Psoas muscle (tissue), 8 donors: ENCODE measurements around the gene LUZP4. TPM values are rescaled to one million over a fixed set of nuclear protein-coding genes. Genes with fewer than 3 reads are reported as not detected.

Source experiments
- ATAC-seq, 4 donors: fragments of 200-7000 bp; cut with Tn5 transposase; one replicate each; pipeline ENCODE4 v1.9.1; 2020; ENCODE audit warnings: moderate library complexity in 3 of 4, mild to moderate bottlenecking in 2 of 4
- DNase-seq, 2 donors: peaks; one replicate each; pipeline ENCODE4 v3.0.0-alpha.2; 2020
- H3K27ac ChIP-seq: fragments of 200-600 bp; one replicate; pipeline ENCODE4 v1.8.0; 2022
- H3K27me3 ChIP-seq, 3 donors: fragments of 200-600 bp in 1 of 3; one replicate each; pipeline versions ENCODE4 v1.6.1 to v1.8.0; 2013 to 2022; ENCODE audit warnings: low read length in 2 of 3, mild to moderate bottlenecking in 2 of 3, moderate library complexity in 1 of 3; ENCODE audit not compliant: insufficient read depth in 3 of 3
- H3K36me3 ChIP-seq, 2 donors: fragments of 200-600 bp in 1 of 2; one replicate each; pipeline versions ENCODE4 v1.6.1 to v1.8.0; 2013 to 2022; ENCODE audit warnings: low read depth in 1 of 2, mild to moderate bottlenecking in 1 of 2, moderate library complexity in 1 of 2; ENCODE audit not compliant: insufficient read depth in 1 of 2
- H3K4me1 ChIP-seq: fragments of 200-600 bp; one replicate; pipeline ENCODE4 v1.8.0; 2022
- H3K4me3 ChIP-seq: fragments of 200-600 bp; one replicate; pipeline ENCODE4 v1.8.0; 2022; ENCODE audit warnings: mild to moderate bottlenecking
- H3K9me3 ChIP-seq: fragments of 200-600 bp; one replicate; pipeline ENCODE4 v1.8.0; 2022
- WGBS, 3 donors: extraction: QIAGEN DNeasy Blood & Tissue Kit; methylation state at CpG; one replicate each; pipeline versions ENCODE4 v1.1.6 to v1.1.7; 2013; 5-methylcytosine and 5-hydroxymethylcytosine counted together
- intact Hi-C, 2 donors: fragments of 100-400 bp; cut with DNase I; formaldehyde crosslinking; loops; one replicate each; pipeline versions ENCODE4 v1.11.0 to v1.14.2; 2022
- polyA plus RNA-seq, 3 donors: library from polyadenylated mRNA; stranded (reverse); fragments of 200-250 nt; gene quantifications; one replicate each; pipeline ENCODE4 v1.2.3, GENCODE V29; 2013
- total RNA-seq, 4 donors: library from RNA; stranded (reverse); fragmentation: NEBNext Ultra II Directional in 2 of 4; extraction: Animal tissue kit (Norgen Biotek cat#: 25700) in 2 of 4; gene quantifications; one replicate each; pipeline versions ENCODE4 v1.2.1 to v1.2.4, GENCODE V29; 2021 to 2023
- TF ChIP-seq, protein P1 (sequence below): fragments of 200-600 bp; IDR thresholded peaks from one replicate; pipeline ENCODE4 v1.8.0; 2022; ENCODE audit warnings: antibody characterized with exemption
- donor health status: healthy with polysubstance abuse.
- donor health status: DM: no; HTN: no; CAD: no; lungs with moderate emphysema.
- donor health status: Bipolar disorder and iron deficiency.
- donor health status: healthy.
- donor health status: DM: yes; HTN: yes; CAD: no.
- donor health status: DM: no; HTN: no; CAD: no.
- donor health status: DM: no; HTN: no; CAD: no.
- donor health status: DM: yes; HTN: yes; CAD: no.

The LUZP4 gene
- total and polyA plus RNA-seq, 7 donors: not detected

DNA sequence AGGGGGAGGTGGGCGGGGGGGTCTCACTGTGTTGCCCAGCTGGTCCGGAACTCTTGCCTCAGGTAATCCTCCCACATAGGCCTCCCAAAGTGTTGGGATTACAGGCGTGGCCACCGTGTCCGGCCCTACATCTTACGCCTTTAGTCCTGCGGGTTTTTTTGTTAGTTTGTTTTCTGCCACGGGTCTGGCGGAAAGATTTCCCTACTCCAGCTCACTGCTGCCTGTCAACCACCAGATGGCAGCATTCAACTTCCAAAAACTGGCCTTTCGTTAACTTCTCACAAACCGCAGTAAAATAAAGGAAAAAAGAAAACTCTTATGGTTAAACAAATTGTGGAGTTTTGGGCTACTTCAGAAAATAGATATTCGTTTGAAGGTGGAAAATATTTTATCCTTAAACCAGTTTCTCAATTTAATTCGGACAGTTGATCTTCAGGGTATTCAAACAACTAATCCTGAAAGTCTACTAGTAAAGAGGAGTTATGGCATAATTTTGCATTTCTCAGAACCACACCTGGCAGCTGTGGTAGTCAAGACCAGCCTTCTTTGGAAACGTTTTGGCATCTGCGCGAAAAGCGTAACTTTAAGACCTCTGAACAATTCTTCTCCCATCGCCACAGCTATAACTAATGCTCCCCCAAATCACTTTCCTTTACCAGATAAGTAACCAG lies 41.1 kb downstream of the LUZP4 start:
- Histone ChIP-seq H3K9me3 (no peaks in the 10 kb centered on the region), H3K4me1 (no peaks in the 10 kb centered on the region), H3K27me3 (peaks cover 0 to 13% (median 0%) of the 10 kb centered on the region in 3 donors), H3K36me3 (no peaks in the 10 kb centered on the region), H3K4me3 (no peak overlapping the region), H3K27ac (no peak overlapping the region)
- WGBS, 3 donors: 11 to 17% (median 14%) methylated on average over 17 to 18 of the region's 18 CpGs
- intact Hi-C loops: loop anchor here (2.0 to 5.0 kb wide), 5 partner anchors 232 to 362 kb away; partner anchors contain the start of gene PLS3 (in 1 of the 2)
- ATAC-seq (peak in 2 of 4 donors; percentile 56 to 76), DNase-seq (peak in 1 of 2 donors; percentile 22)
- TF ChIP-seq, protein P1, sequence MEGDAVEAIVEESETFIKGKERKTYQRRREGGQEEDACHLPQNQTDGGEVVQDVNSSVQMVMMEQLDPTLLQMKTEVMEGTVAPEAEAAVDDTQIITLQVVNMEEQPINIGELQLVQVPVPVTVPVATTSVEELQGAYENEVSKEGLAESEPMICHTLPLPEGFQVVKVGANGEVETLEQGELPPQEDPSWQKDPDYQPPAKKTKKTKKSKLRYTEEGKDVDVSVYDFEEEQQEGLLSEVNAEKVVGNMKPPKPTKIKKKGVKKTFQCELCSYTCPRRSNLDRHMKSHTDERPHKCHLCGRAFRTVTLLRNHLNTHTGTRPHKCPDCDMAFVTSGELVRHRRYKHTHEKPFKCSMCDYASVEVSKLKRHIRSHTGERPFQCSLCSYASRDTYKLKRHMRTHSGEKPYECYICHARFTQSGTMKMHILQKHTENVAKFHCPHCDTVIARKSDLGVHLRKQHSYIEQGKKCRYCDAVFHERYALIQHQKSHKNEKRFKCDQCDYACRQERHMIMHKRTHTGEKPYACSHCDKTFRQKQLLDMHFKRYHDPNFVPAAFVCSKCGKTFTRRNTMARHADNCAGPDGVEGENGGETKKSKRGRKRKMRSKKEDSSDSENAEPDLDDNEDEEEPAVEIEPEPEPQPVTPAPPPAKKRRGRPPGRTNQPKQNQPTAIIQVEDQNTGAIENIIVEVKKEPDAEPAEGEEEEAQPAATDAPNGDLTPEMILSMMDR: peak; percentile 88

DNA sequence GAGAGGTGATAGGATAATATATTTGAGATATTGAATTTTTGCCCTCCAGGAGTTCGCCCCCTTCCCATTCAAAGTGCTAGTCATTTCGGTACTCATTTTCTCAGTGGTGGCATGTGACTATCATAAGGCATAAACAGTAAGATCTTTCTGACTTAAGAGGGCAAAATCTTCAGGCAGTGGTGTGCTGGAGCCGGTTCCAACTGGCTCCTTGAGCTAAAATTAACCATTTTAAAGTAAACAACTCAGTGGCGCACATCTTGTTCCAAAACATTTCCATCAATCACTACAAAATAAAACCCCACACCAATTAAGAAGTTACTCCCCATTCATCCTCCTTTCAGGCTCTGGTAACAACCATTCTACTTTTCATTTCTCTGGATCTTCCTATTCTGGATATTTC lies 43.3 kb downstream of the LUZP4 start:
- Histone ChIP-seq H3K9me3 (no peaks in the 10 kb centered on the region), H3K4me1 (no peaks in the 10 kb centered on the region), H3K36me3 (no peaks in the 10 kb centered on the region), H3K27ac (no peak overlapping the region), H3K4me3 (no peak overlapping the region), H3K27me3 (peaks cover 0 to 10% (median 0%) of the 10 kb centered on the region in 3 donors)
- DNase-seq (no peak), ATAC-seq (no peak)
- intact Hi-C loops: loop anchor here (5.0 kb wide), 4 partner anchors 229 to 359 kb away; partner anchors contain the start of gene PLS3 (in 1 of the 2)
- TF ChIP-seq, protein P1: no peak
- WGBS, 3 donors: 45 to 76% (median 71%) methylated on average over 4 of the region's 4 CpGs

DNA sequence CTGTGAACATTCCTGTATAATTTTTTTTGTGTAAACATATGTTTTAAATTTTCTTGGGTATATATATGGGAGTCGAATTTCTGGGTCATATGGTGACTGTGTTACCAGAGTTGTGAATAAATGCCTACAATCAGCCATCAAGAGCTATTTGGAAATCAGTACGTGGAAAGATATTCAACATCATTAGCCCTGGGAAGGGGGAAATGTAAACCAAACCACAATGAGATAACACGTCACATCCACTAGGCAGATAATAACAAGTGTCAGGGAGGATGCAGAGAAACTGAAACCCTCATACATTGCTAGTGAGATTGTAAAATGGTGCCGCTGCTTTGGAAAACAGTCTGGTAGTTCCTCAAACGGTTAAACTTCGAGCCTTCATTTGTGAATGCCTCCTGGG lies 43.9 kb downstream of the LUZP4 start:
- WGBS, 3 donors: 59 to 79% (median 77%) methylated on average over 6 of the region's 6 CpGs
- H3K27ac ChIP-seq: no peak overlapping the region
- TF ChIP-seq, protein P1: no peak
- no peaks in the 10 kb centered on the region for H3K9me3 ChIP-seq
- no peaks in the 10 kb centered on the region for H3K36me3 ChIP-seq
- no peak overlapping the region for H3K4me3 ChIP-seq
- ATAC-seq (no peak), DNase-seq (no peak)
- peaks cover 0 to 10% (median 0%) of the 10 kb centered on the region in 3 donors for H3K27me3 ChIP-seq
- no peaks in the 10 kb centered on the region for H3K4me1 ChIP-seq
- intact Hi-C loops: loop anchor here (5.0 kb wide), 4 partner anchors 229 to 359 kb away; partner anchors contain the start of gene PLS3 (in 1 of the 2)

DNA sequence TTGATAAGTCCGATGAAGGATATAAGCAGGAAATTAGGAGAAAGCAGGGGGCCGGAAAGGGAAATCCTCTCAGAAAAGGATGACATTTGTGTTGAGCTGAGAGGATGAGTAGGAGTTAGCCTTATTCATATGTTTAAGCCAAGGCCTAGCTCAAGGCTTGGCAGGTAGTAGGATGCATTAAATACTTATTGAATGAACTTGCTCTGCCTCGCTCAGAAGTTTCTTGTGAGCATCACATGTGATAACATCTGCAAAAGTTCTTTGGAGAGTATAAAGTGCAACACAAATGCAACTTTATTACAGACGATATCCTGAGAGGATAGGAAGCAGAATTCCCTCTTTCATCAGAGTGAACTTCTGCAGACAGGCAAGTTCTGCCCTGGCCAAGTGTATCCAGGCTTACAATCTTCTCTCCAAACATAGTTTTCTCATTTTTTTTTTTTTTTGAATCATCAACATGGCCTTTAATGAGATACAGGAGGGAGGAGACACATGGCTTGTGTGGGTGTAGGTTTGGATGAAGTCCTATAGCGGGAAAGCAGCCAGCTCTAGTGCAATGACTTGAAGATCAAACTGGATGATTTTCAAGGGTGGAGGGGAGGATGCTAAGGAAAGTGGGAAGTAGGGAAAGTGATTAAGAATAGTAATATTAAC lies 48.1 kb downstream of the LUZP4 start:
- ATAC-seq (no peak), DNase-seq (no peak)
- Histone ChIP-seq H3K9me3 (no peaks in the 10 kb centered on the region), H3K27ac (no peak overlapping the region), H3K27me3 (peaks cover 0 to 31% (median 0%) of the 10 kb centered on the region in 3 donors), H3K4me3 (no peak overlapping the region), H3K4me1 (no peaks in the 10 kb centered on the region), H3K36me3 (no peaks in the 10 kb centered on the region)
- intact Hi-C loops: no loop called here
- 64 to 72% (median 70%) methylated on average over 5 of the region's 5 CpGs for WGBS, 3 donors
- TF ChIP-seq, protein P1: no peak
